GM03348 (cell line): Measurements from ENCODE around the gene PYY.

Experiments
- DNase-seq: peaks from one replicate; pipeline ENCODE4 v3.0.0; 2012; ENCODE audit warnings: low spot score

PYY gene

GRCh38 chr17:43915559-43915958 lies 38.2 kb downstream of the PYY start:
- peak; percentile 42 for DNase-seq

GRCh38 chr17:43914451-43914850 lies 39.3 kb downstream of the PYY start:
- DNase-seq: no peak

- DNase-seq: no peak
These were observed 40.2 kb downstream of the PYY start for GRCh38 chr17:43913584-43913983.

GRCh38 chr17:43912635-43913304 lies 41.0 kb downstream of the PYY start:
- no peak for DNase-seq

GRCh38 chr17:43911904-43912303 lies 41.8 kb downstream of the PYY start:
- no peak for DNase-seq

- no peak for DNase-seq
These were observed 44.1 kb downstream of the PYY start for GRCh38 chr17:43909537-43910231.

- peak; percentile 90 for DNase-seq
These were observed 45.6 kb downstream of the PYY start for GRCh38 chr17:43907998-43908721.

- peak; percentile 86 for DNase-seq
These were observed 46.2 kb downstream of the PYY start, which contains the start of gene MPP2 for GRCh38 chr17:43907425-43907981. TSS of gene MPP2 (minus strand) at chr17:43907536. CDS start at chr17:43904460, 3,076 bp downstream.

GRCh38 chr17:43906951-43907424 lies 46.8 kb downstream of the PYY start:
- no peak for DNase-seq

GRCh38 chr17:43905985-43906852 lies 47.5 kb downstream of the PYY start:
- peak; percentile 82 for DNase-seq

GRCh38 chr17:43905400-43905984 lies 48.2 kb downstream of the PYY start:
- DNase-seq: no peak
